CD4-positive, alpha-beta T cell (primary cell): ENCODE data around the gene MALAT1. TPM values are rescaled to one million over a fixed set of nuclear protein-coding genes. Genes with fewer than 3 reads are reported as not detected.

Source experiments
- total RNA-seq, 174 experiments: library from RNA in 2 of 174; stranded (reverse) in 2 of 174; gene quantifications; one replicate each; pipeline ENCODE4 v1.2.3 and lab custom pipeline; 2021 to 2026

The MALAT1 gene
- total RNA-seq, 2 experiments from 2014 or later: 31,509 to 32,316 TPM

Other genes starting within 250 kb of the MALAT1 start
- gene POLA2, start 237.1 kb upstream of the MALAT1 start, total RNA-seq: 10 to 100 TPM in 1 of 2 experiments, 1 to 10 TPM in 1; 9.6 to 10.6 TPM
- gene CDC42EP2, start 184.2 kb upstream of the MALAT1 start, total RNA-seq: under 1 TPM in 1 of 2 experiments, not detected in 1; 0.96 TPM
- gene DPF2, start 165.2 kb upstream of the MALAT1 start, total RNA-seq: 10 to 100 TPM; 50.3 to 60.1 TPM
- under 1 TPM; 0.73 to 0.85 TPM for gene TIGD3, start 144.3 kb upstream of the MALAT1 start, total RNA-seq
- 10 to 100 TPM; 40.0 to 40.8 TPM for gene SLC25A45, start 116.4 kb upstream of the MALAT1 start, total RNA-seq
- gene FRMD8, start 112.4 kb upstream of the MALAT1 start, total RNA-seq: 10 to 100 TPM; 19.4 to 25.3 TPM
- gene NEAT1, start 76.2 kb upstream of the MALAT1 start, total RNA-seq: 100 to 1,000 TPM; 221 to 223 TPM
- gene SCYL1, start 26.0 kb downstream of the MALAT1 start, total RNA-seq: 10 to 100 TPM; 57.4 to 60.7 TPM
- gene LTBP3, start 59.3 kb downstream of the MALAT1 start, total RNA-seq: 100 to 1,000 TPM; 236 to 238 TPM
- gene ZNRD2, start 71.4 kb downstream of the MALAT1 start, total RNA-seq: 10 to 100 TPM; 38.7 to 39.9 TPM
- 10 to 100 TPM; 23.3 to 27.3 TPM for gene FAM89B, start 73.5 kb downstream of the MALAT1 start, total RNA-seq
- 10 to 100 TPM; 82.6 to 88.5 TPM for gene EHBP1L1, start 77.0 kb downstream of the MALAT1 start, total RNA-seq
- gene KCNK7, start 96.8 kb downstream of the MALAT1 start, total RNA-seq: 1 to 10 TPM; 4.9 to 5.0 TPM
- 10 to 100 TPM; 45.2 to 45.8 TPM for gene MAP3K11, start 115.2 kb downstream of the MALAT1 start, total RNA-seq
- 10 to 100 TPM; 37.3 to 40.5 TPM for gene PCNX3, start 116.7 kb downstream of the MALAT1 start, total RNA-seq
- gene SIPA1, start 139.1 kb downstream of the MALAT1 start, total RNA-seq: 100 to 1,000 TPM; 272 to 298 TPM
- 100 to 1,000 TPM; 379 to 382 TPM for gene RELA, start 163.9 kb downstream of the MALAT1 start, total RNA-seq
- gene KAT5, start 213.2 kb downstream of the MALAT1 start, total RNA-seq: 10 to 100 TPM; 90.9 to 99.6 TPM
- gene RNASEH2C, start 221.8 kb downstream of the MALAT1 start, total RNA-seq: 10 to 100 TPM; 25.3 to 25.9 TPM